HUDEP-2 (cell line): ENCODE measurements around the gene DISC1.
"Not testable (repeated sequence)": the region's sequence is repeated elsewhere in the genome, so short reads cannot be mapped to it uniquely, and the experiment has no call there.

Experiments used
- DNase-seq, 76 experiments: peaks; one replicate each; lab custom pipeline; 2025; ENCODE audit not compliant: unreplicated experiment in 76 of 76; lab: John Stamatoyannopoulos, UW

DISC1 gene

GRCh38 chr1:231940701-231941100 is 314.1 kb downstream of the DISC1 start:
- DNase-seq: no peak

- DNase-seq: no peak
These were observed 316.5 kb downstream of the DISC1 start for GRCh38 chr1:231943084-231943483.

- not testable (repeated sequence) for DNase-seq
These were observed 321.5 kb downstream of the DISC1 start for GRCh38 chr1:231948102-231948501.

GRCh38 chr1:231949277-231950091 is 322.9 kb downstream of the DISC1 start:
- no peak for DNase-seq

- no peak for DNase-seq
These were observed 323.9 kb downstream of the DISC1 start for GRCh38 chr1:231950331-231951128.

GRCh38 chr1:231951374-231951773 is 324.8 kb downstream of the DISC1 start:
- no peak for DNase-seq

- DNase-seq: no peak
These were observed 325.6 kb downstream of the DISC1 start for GRCh38 chr1:231952154-231952553.

- no peak for DNase-seq
These were observed 327.1 kb downstream of the DISC1 start for GRCh38 chr1:231953660-231954059.

GRCh38 chr1:231954751-231955150 is 328.2 kb downstream of the DISC1 start:
- DNase-seq: no peak

- no peak for DNase-seq
These were observed 330.8 kb downstream of the DISC1 start for GRCh38 chr1:231957359-231957758.

- no peak for DNase-seq
These were observed 331.9 kb downstream of the DISC1 start for GRCh38 chr1:231958448-231958847.

- no peak for DNase-seq
These were observed 332.8 kb downstream of the DISC1 start for GRCh38 chr1:231959225-231959884.

GRCh38 chr1:231961801-231962200 is 335.2 kb downstream of the DISC1 start:
- not testable (repeated sequence) for DNase-seq

- DNase-seq: no peak
These were observed 336.0 kb downstream of the DISC1 start for GRCh38 chr1:231962636-231963035.

GRCh38 chr1:231964241-231964640 is 337.7 kb downstream of the DISC1 start:
- no peak for DNase-seq

- DNase-seq: no peak
These were observed 338.4 kb downstream of the DISC1 start for GRCh38 chr1:231964961-231965360.

GRCh38 chr1:231965615-231966014 is 339.0 kb downstream of the DISC1 start:
- no peak for DNase-seq

- no peak for DNase-seq
These were observed 340.4 kb downstream of the DISC1 start for GRCh38 chr1:231966983-231967382.

GRCh38 chr1:231969076-231969475 is 342.5 kb downstream of the DISC1 start:
- no peak for DNase-seq

- not testable (repeated sequence) for DNase-seq
These were observed 343.2 kb downstream of the DISC1 start for GRCh38 chr1:231969761-231970160.

- DNase-seq: no peak
These were observed 344.1 kb downstream of the DISC1 start for GRCh38 chr1:231970684-231971083.
